Activated CD4-positive, alpha-beta T cell treated with anti-CD3 and anti-CD28 coated beads, Interleukin-2, amount 10 ng/mL, durations not matched to agents 24 days and 14 days (primary cell): ENCODE data around the gene RBM14. TPM values are rescaled to one million over a fixed set of nuclear protein-coding genes. Genes with fewer than 3 reads are reported as not detected.
A peak's percentile ranks its signal among the peaks of the same experiment; 100 is the strongest.
"Not testable (repeated sequence)": the region's sequence is repeated elsewhere in the genome, so short reads cannot be mapped to it uniquely, and the experiment has no call there.

Source experiments
- DNase-seq: peaks from one replicate; pipeline ENCODE4 v3.0.0; 2022
- H3K27ac Mint-ChIP-seq: one replicate; pipeline ENCODE4 v1.8.0; 2022; ENCODE audit warnings: mild to moderate bottlenecking, mixed read lengths
- H3K27me3 Mint-ChIP-seq: one replicate; pipeline ENCODE4 v1.8.0; 2022; ENCODE audit warnings: mixed read lengths
- H3K36me3 Mint-ChIP-seq: one replicate; pipeline ENCODE4 v1.8.0; 2022; ENCODE audit warnings: low read depth, mild to moderate bottlenecking, mixed read lengths
- H3K4me1 Mint-ChIP-seq: one replicate; pipeline ENCODE4 v1.8.0; 2021; ENCODE audit warnings: mixed read lengths
- H3K4me3 Mint-ChIP-seq: one replicate; pipeline ENCODE4 v1.8.0; 2022; ENCODE audit warnings: mild to moderate bottlenecking, moderate library complexity, mixed read lengths
- H3K9me3 Mint-ChIP-seq: one replicate; pipeline ENCODE4 v1.8.0; 2021; ENCODE audit warnings: mixed read lengths
- intact Hi-C: fragments of 100-400 bp; cut with micrococcal nuclease; formaldehyde crosslinking; loops from one replicate; pipeline ENCODE4 v1.15.1; 2023
- total RNA-seq: library from RNA; stranded (reverse); gene quantifications from 2 replicates; pipeline ENCODE4 v1.2.3, GENCODE V29; 2022

Gene RBM14
- total RNA-seq, 1 donor from 2014 or later, result 214 TPM

GRCh38 chr11:66589315-66589714 is 27.1 kb upstream of the RBM14 start:
- H3K4me3 Mint-ChIP-seq, H3K4me1 Mint-ChIP-seq, DNase-seq, H3K9me3 Mint-ChIP-seq, H3K27ac Mint-ChIP-seq, H3K36me3 Mint-ChIP-seq, intact Hi-C loops, H3K27me3 Mint-ChIP-seq: not testable (repeated sequence)

GRCh38 chr11:66589996-66590675 is 26.3 kb upstream of the RBM14 start:
- intact Hi-C loops, result no loop called here

GRCh38 chr11:66591175-66591574 is 25.3 kb upstream of the RBM14 start:
- no peak for DNase-seq
- Mint-ChIP-seq H3K9me3 (no peaks in the 10 kb centered on the region), H3K27me3 (no peaks in the 10 kb centered on the region), H3K4me3 (no peak overlapping the region), H3K36me3 (peaks cover 3% of the 10 kb centered on the region), H3K27ac (no peak overlapping the region), H3K4me1 (peaks cover 21% of the 10 kb centered on the region)
- intact Hi-C loops, result no loop called here

More at GRCh38 chr11:66589996-66590675, 26.3 kb upstream of the RBM14 start:
- Mint-ChIP-seq H3K9me3 (no peaks in the 10 kb centered on the region), H3K4me1 (peaks cover 15% of the 10 kb centered on the region), H3K4me3 (no peak overlapping the region), H3K27ac (no peak overlapping the region), H3K27me3 (no peaks in the 10 kb centered on the region), H3K36me3 (peaks cover 3% of the 10 kb centered on the region)
- DNase-seq, result no peak

- H3K9me3 Mint-ChIP-seq, result no peaks in the 10 kb centered on the region
- H3K27ac Mint-ChIP-seq, result peak within 1 kb of the TSS; percentile 97
- intact Hi-C loops, result loop anchor here (1.0 to 2.0 kb wide), 4 partner anchors 24 to 86 kb away; partner anchors contain the start of genes ACTN3, RBM14, RBM4 and ZDHHC24
- DNase-seq, result peak; percentile 99
- H3K36me3 Mint-ChIP-seq, result peaks cover 3% of the 10 kb centered on the region
- H3K4me1 Mint-ChIP-seq, result peaks cover 21% of the 10 kb centered on the region
- peak within 1 kb of the TSS; percentile 99 for H3K4me3 Mint-ChIP-seq
- H3K27me3 Mint-ChIP-seq, result no peaks in the 10 kb centered on the region
Measured at GRCh38 chr11:66592457-66593302, 23.8 kb upstream of the RBM14 start, which contains the start of the genes CCDC87 and CCS. Gene CCDC87, minus strand, starts transcription at chr11:66593063. Its CDS starts 48 bp downstream, at chr11:66593015. Gene CCS, plus strand, starts transcription at chr11:66593185. Its CDS starts 77 bp downstream, at chr11:66593262.

GRCh38 chr11:66593303-66593635 is 23.2 kb upstream of the RBM14 start:
- DNase-seq, result no peak
- H3K36me3 Mint-ChIP-seq, result peaks cover 3% of the 10 kb centered on the region
- peak overlapping the region; percentile 99 for H3K4me3 Mint-ChIP-seq
- H3K9me3 Mint-ChIP-seq, result no peaks in the 10 kb centered on the region
- H3K27ac Mint-ChIP-seq, result peak overlapping the region; percentile 97
- intact Hi-C loops, result loop anchor here (1.0 to 2.0 kb wide), 4 partner anchors 23 to 85 kb away; partner anchors contain the start of genes ACTN3, RBM14, RBM4 and ZDHHC24
- peaks cover 21% of the 10 kb centered on the region for H3K4me1 Mint-ChIP-seq
- no peaks in the 10 kb centered on the region for H3K27me3 Mint-ChIP-seq

- no peaks in the 10 kb centered on the region for H3K9me3 Mint-ChIP-seq
- H3K4me1 Mint-ChIP-seq, result peaks cover 21% of the 10 kb centered on the region
Measured at GRCh38 chr11:66593650-66594049, 22.8 kb upstream of the RBM14 start.

GRCh38 chr11:66595245-66595904 is 21.1 kb upstream of the RBM14 start:
- H3K36me3 Mint-ChIP-seq, result peaks cover 5% of the 10 kb centered on the region
- peak overlapping the region; percentile 52 for H3K27ac Mint-ChIP-seq
- H3K27me3 Mint-ChIP-seq, result no peaks in the 10 kb centered on the region
- H3K9me3 Mint-ChIP-seq, result no peaks in the 10 kb centered on the region
- intact Hi-C loops, result no loop called here
- no peak for DNase-seq
- H3K4me3 Mint-ChIP-seq, result peak overlapping the region; percentile 48
- peaks cover 21% of the 10 kb centered on the region for H3K4me1 Mint-ChIP-seq

More at GRCh38 chr11:66593650-66594049, 22.8 kb upstream of the RBM14 start:
- DNase-seq, result no peak
- H3K4me3 Mint-ChIP-seq, result peak overlapping the region; percentile 99
- no peaks in the 10 kb centered on the region for H3K27me3 Mint-ChIP-seq
- peaks cover 3% of the 10 kb centered on the region for H3K36me3 Mint-ChIP-seq
- intact Hi-C loops, result loop anchor here (1.0 to 2.0 kb wide), 4 partner anchors 23 to 85 kb away; partner anchors contain the start of genes ACTN3, RBM14, RBM4 and ZDHHC24
- H3K27ac Mint-ChIP-seq, result peak overlapping the region; percentile 97

- Mint-ChIP-seq H3K36me3 (peaks cover 10% of the 10 kb centered on the region), H3K4me3 (no peak overlapping the region), H3K9me3 (no peaks in the 10 kb centered on the region), H3K27me3 (no peaks in the 10 kb centered on the region), H3K4me1 (peaks cover 12% of the 10 kb centered on the region), H3K27ac (no peak overlapping the region)
- no peak for DNase-seq
- intact Hi-C loops, result no loop called here
Measured at GRCh38 chr11:66598993-66599392, 17.4 kb upstream of the RBM14 start.

GRCh38 chr11:66600219-66600618 is 16.2 kb upstream of the RBM14 start:
- Mint-ChIP-seq H3K36me3 (peaks cover 17% of the 10 kb centered on the region), H3K9me3 (no peaks in the 10 kb centered on the region), H3K27ac (no peak overlapping the region), H3K4me1 (peaks cover 6% of the 10 kb centered on the region), H3K27me3 (no peaks in the 10 kb centered on the region), H3K4me3 (no peak overlapping the region)
- DNase-seq, result no peak
- intact Hi-C loops, result no loop called here

GRCh38 chr11:66600631-66601233 is 15.7 kb upstream of the RBM14 start:
- Mint-ChIP-seq H3K27ac (no peak overlapping the region), H3K9me3 (no peaks in the 10 kb centered on the region), H3K4me1 (peaks cover under 1% of the 10 kb centered on the region), H3K4me3 (no peak overlapping the region), H3K27me3 (no peaks in the 10 kb centered on the region), H3K36me3 (peaks cover 21% of the 10 kb centered on the region)
- no peak for DNase-seq
- intact Hi-C loops, result no loop called here

GRCh38 chr11:66603072-66603471 is 13.4 kb upstream of the RBM14 start:
- H3K27me3 Mint-ChIP-seq, result no peaks in the 10 kb centered on the region
- intact Hi-C loops, result no loop called here
- no peaks in the 10 kb centered on the region for H3K4me1 Mint-ChIP-seq
- H3K4me3 Mint-ChIP-seq, result no peak overlapping the region
- H3K36me3 Mint-ChIP-seq, result peaks cover 25% of the 10 kb centered on the region
- no peak for DNase-seq
- no peak overlapping the region for H3K27ac Mint-ChIP-seq
- no peaks in the 10 kb centered on the region for H3K9me3 Mint-ChIP-seq

- Mint-ChIP-seq H3K9me3 (no peaks in the 10 kb centered on the region), H3K27ac (no peak overlapping the region), H3K36me3 (peaks cover 25% of the 10 kb centered on the region), H3K4me1 (no peaks in the 10 kb centered on the region), H3K4me3 (no peak overlapping the region), H3K27me3 (no peaks in the 10 kb centered on the region)
- DNase-seq, result no peak
- intact Hi-C loops, result no loop called here
Measured at GRCh38 chr11:66604155-66604554, 12.3 kb upstream of the RBM14 start.

GRCh38 chr11:66606608-66607007 is 9.8 kb upstream of the RBM14 start:
- H3K27me3 Mint-ChIP-seq, H3K9me3 Mint-ChIP-seq, DNase-seq, H3K27ac Mint-ChIP-seq, intact Hi-C loops, H3K4me3 Mint-ChIP-seq, H3K4me1 Mint-ChIP-seq: not testable (repeated sequence)
- peaks cover 21% of the 10 kb centered on the region for H3K36me3 Mint-ChIP-seq
